ENCODE data around the gene NFIB.

GRCh38 chr9:14212697-14213420, 101.1 kb downstream of the NFIB start:
- TF ChIP-seq CTCF (IDR thresholded peaks at IDR 0.05 in 2 of 3, conservative IDR thresholded peaks at IDR 0.05 in 1 of 3; ENCODE audit: control insufficient read depth in 2 of 3, extremely low read depth in 1 of 3, insufficient read depth in 1 of 3, low read depth in 3 of 3, low read length in 3 of 3) (no peak), JUNB (IDR thresholded peaks at IDR 0.05) (no peak), POLR2AphosphoS2 (IDR thresholded peaks at IDR 0.05; ENCODE audit: low read depth, low read length) (no peak), ESRRA (IDR thresholded peaks at IDR 0.05; ENCODE audit: low read length) (no peak), PKNOX1 (IDR thresholded peaks at IDR 0.05) (no peak), IRF3 (IDR thresholded peaks at IDR 0.05) (no peak), ZNF207 (IDR thresholded peaks at IDR 0.05; ENCODE audit: borderline replicate concordance) (no peak), CEBPZ (IDR thresholded peaks at IDR 0.05; ENCODE audit: low read depth, low read length) (no peak), TCF7 (IDR thresholded peaks at IDR 0.05; ENCODE audit: borderline replicate concordance) (no peak), MYC (IDR thresholded peaks at IDR 0.05; ENCODE audit: insufficient read depth, insufficient read length, insufficient replicate concordance, low read length, severe bottlenecking) (no peak), ATF3 (IDR thresholded peaks at IDR 0.05; ENCODE audit: borderline replicate concordance, extremely low read depth, low read depth, low read length) (no peak), CREB1 (IDR thresholded peaks at IDR 0.05; ENCODE audit: low read depth) (no peak)

Data from GM12878 (cell line).